OCI-LY1 (cell line): ENCODE measurements around the gene SEC14L1.

Source experiments
- EZH2 ChIP-seq: fragments of 200-600 bp; sonication (generic), shearing (Covaris generic); IDR thresholded peaks from 2 replicates; pipeline ENCODE4 v1.8.0; 2017; ENCODE audit warnings: borderline replicate concordance, mixed run types, mild to moderate bottlenecking, antibody characterized with exemption, low read length, moderate library complexity, mixed read lengths
- TF ChIP-seq, protein P1 (sequence below): fragments of 200-600 bp; sonication (generic), shearing (Covaris generic); IDR thresholded peaks from 2 replicates; pipeline ENCODE4 v1.5.1; 2017; ENCODE audit warnings: mild to moderate bottlenecking, antibody characterized with exemption, low read length, moderate library complexity, mixed read lengths

DNA sequence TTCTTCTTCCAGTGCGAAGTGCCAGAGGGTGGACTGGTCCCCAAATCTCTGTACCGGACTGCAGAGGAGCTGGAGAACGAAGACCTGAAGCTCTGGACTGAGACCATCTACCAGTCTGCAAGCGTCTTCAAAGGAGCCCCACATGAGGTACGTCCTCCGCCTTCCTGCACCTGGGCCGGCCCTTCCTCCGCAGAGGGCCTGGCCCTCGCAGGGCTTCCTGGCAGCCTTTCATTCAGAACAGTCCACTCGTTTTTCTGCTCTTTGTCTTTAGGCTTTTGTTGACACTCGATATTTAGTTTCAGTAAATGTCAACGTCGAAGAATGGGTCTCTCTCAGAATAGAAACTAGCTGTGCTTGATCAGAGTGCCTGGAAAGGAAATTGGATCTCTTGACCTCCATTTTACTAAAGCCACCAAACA lies 68.6 kb downstream of the SEC14L1 start:
- TF ChIP-seq EZH2, result no peak
- TF ChIP-seq, protein P1, sequence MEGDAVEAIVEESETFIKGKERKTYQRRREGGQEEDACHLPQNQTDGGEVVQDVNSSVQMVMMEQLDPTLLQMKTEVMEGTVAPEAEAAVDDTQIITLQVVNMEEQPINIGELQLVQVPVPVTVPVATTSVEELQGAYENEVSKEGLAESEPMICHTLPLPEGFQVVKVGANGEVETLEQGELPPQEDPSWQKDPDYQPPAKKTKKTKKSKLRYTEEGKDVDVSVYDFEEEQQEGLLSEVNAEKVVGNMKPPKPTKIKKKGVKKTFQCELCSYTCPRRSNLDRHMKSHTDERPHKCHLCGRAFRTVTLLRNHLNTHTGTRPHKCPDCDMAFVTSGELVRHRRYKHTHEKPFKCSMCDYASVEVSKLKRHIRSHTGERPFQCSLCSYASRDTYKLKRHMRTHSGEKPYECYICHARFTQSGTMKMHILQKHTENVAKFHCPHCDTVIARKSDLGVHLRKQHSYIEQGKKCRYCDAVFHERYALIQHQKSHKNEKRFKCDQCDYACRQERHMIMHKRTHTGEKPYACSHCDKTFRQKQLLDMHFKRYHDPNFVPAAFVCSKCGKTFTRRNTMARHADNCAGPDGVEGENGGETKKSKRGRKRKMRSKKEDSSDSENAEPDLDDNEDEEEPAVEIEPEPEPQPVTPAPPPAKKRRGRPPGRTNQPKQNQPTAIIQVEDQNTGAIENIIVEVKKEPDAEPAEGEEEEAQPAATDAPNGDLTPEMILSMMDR, result no peak
